HEK293 (cell line): ENCODE results near the gene OR1K1.

Source experiments
- CTCF ChIP-seq: fragments of 450-650 bp; formaldehyde crosslinking; IDR thresholded peaks from 2 replicates; pipeline ENCODE4 v1.5.1; 2016; ENCODE audit warnings: missing biosample characterization, missing genetic modification characterization
- KLF16 ChIP-seq: fragments of 450-650 bp; formaldehyde crosslinking; IDR thresholded peaks from 2 replicates; pipeline ENCODE4 v1.5.1; 2017; ENCODE audit warnings: missing biosample characterization, missing genetic modification characterization
- ZFHX2 ChIP-seq: fragments of 450-650 bp; formaldehyde crosslinking; conservative IDR thresholded peaks from 2 replicates; pipeline ENCODE4 v1.5.1; 2016; ENCODE audit warnings: missing biosample characterization, missing genetic modification characterization
- ZNF239 ChIP-seq: fragments of 450-650 bp; formaldehyde crosslinking; IDR thresholded peaks from 2 replicates; pipeline ENCODE4 v1.5.1; 2016; ENCODE audit warnings: missing biosample characterization, missing genetic modification characterization

DNA sequence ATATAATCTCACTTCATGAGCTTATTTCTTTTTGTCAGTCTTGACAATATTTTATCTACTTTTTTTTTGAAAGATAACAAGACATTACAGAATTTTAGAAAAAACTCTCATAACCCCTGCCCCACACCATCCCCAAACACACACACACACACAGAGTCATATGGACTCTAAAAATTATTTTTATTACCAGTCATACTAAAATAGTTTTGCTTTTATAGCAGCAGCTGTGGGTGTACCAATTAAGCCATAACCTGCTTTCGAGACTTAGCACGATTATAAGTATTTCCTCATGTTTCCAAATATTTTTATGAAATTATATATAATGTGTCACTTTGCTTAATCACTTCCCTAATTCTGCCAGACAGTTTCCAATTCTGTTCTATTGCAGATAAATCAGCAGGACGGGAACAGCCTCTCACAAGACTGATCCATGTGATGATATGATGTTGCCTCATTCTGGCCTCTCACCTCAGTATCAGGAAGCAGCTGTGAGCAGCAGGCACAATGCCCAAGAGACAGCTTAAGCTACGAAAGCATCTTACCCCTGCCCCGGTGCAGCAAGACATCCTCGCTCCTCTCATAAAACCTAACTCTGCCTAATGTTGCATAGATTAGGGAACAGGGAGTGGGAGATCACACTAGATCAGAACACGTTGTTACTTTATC lies 21.5 kb downstream of the OR1K1 start:
- TF ChIP-seq CTCF (tag by site-specific recombination): no peak
- TF ChIP-seq ZNF239 (tag by site-specific recombination): no peak
- TF ChIP-seq ZFHX2: no peak
- TF ChIP-seq KLF16 (tag by site-specific recombination): no peak
